Gastroesophageal sphincter (tissue), 3 donors: Measurements from ENCODE around the gene LRP1-AS.

Source experiments
- POLR2A ChIP-seq, 2 donors: fragments of 450-650 bp; IDR thresholded peaks; one replicate each; pipeline ENCODE4 v1.6.1; 2017; ENCODE audit warnings: antibody characterized with exemption in 2 of 2, mild to moderate bottlenecking in 2 of 2, moderate library complexity in 1 of 2
- POLR2AphosphoS5 ChIP-seq: sonication (generic); formaldehyde crosslinking; IDR thresholded peaks from one replicate; pipeline ENCODE4 v1.6.1; 2017; ENCODE audit warnings: antibody characterized with exemption
- TF ChIP-seq, protein P1 (sequence below), 4 experiments: fragments of 200-600 bp in 2 of 4; fragments of 450-650 bp in 2 of 4; sonication (generic) in 1 of 4; IDR thresholded peaks; one replicate each; pipeline ENCODE4 v1.5.1; 2017 to 2019; ENCODE audit warnings: antibody characterized with exemption in 4 of 4, mild to moderate bottlenecking in 2 of 4, moderate library complexity in 2 of 4

GRCh38 chr12:57187222-57188089, 40.0 kb upstream of the LRP1-AS start:
- TF ChIP-seq, protein P1, sequence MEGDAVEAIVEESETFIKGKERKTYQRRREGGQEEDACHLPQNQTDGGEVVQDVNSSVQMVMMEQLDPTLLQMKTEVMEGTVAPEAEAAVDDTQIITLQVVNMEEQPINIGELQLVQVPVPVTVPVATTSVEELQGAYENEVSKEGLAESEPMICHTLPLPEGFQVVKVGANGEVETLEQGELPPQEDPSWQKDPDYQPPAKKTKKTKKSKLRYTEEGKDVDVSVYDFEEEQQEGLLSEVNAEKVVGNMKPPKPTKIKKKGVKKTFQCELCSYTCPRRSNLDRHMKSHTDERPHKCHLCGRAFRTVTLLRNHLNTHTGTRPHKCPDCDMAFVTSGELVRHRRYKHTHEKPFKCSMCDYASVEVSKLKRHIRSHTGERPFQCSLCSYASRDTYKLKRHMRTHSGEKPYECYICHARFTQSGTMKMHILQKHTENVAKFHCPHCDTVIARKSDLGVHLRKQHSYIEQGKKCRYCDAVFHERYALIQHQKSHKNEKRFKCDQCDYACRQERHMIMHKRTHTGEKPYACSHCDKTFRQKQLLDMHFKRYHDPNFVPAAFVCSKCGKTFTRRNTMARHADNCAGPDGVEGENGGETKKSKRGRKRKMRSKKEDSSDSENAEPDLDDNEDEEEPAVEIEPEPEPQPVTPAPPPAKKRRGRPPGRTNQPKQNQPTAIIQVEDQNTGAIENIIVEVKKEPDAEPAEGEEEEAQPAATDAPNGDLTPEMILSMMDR (IDR thresholded peaks at IDR 0.05) = no peak
- no peak for TF ChIP-seq POLR2AphosphoS5
- TF ChIP-seq POLR2A (IDR thresholded peaks at IDR 0.05) = no peak
